ENCODE data around the gene MUC2. TPM values are rescaled to one million over a fixed set of nuclear protein-coding genes. Genes with fewer than 3 reads are reported as not detected.

MUC2 gene
- total RNA-seq, 2 experiments from 2014 or later: not detected

DNA sequence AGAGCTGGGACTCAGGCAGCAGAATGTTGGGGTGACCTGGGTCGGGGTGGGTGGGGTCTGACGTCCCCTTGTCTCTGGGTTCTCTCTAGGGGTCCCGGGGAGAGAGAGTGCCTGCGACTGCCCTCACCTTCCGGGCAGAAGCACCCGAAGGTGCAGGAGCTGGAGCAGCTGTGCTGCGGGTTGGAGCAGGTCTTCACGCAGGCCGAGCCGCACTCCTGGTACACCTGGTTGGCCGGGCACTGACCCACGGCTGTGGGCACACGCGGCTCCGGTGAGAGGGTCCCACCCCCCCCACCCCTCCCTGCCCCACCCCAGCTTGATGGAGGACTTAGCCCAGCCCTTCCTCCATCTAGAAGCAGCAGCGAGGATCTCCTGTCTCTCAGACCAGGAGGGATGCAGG is 44.6 kb upstream of the MUC2 start:
- CTCF ChIA-PET: no interaction called here
- no peaks in the 10 kb centered on the region for H3K9me3 Mint-ChIP-seq
- POLR2A ChIA-PET: no interaction called here
- DNase-seq (no peak), ATAC-seq (no peak)
- TF ChIP-seq, protein P1, sequence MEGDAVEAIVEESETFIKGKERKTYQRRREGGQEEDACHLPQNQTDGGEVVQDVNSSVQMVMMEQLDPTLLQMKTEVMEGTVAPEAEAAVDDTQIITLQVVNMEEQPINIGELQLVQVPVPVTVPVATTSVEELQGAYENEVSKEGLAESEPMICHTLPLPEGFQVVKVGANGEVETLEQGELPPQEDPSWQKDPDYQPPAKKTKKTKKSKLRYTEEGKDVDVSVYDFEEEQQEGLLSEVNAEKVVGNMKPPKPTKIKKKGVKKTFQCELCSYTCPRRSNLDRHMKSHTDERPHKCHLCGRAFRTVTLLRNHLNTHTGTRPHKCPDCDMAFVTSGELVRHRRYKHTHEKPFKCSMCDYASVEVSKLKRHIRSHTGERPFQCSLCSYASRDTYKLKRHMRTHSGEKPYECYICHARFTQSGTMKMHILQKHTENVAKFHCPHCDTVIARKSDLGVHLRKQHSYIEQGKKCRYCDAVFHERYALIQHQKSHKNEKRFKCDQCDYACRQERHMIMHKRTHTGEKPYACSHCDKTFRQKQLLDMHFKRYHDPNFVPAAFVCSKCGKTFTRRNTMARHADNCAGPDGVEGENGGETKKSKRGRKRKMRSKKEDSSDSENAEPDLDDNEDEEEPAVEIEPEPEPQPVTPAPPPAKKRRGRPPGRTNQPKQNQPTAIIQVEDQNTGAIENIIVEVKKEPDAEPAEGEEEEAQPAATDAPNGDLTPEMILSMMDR (IDR thresholded peaks at IDR 0.05): no peak
- intact Hi-C loops (cut with micrococcal nuclease): loop anchor here (10.0 kb wide), 1 partner anchor 105 kb away; the partner anchor contains the start of gene AP2A2
- H3K27ac Mint-ChIP-seq: no peak overlapping the region
- no peaks in the 10 kb centered on the region for H3K4me1 Mint-ChIP-seq (ENCODE audit: low read depth)
- no peak overlapping the region for H3K4me3 Mint-ChIP-seq
- H3K36me3 Mint-ChIP-seq (ENCODE audit: low read depth): no peaks in the 10 kb centered on the region
- H3K27me3 Mint-ChIP-seq: no peaks in the 10 kb centered on the region

DNA sequence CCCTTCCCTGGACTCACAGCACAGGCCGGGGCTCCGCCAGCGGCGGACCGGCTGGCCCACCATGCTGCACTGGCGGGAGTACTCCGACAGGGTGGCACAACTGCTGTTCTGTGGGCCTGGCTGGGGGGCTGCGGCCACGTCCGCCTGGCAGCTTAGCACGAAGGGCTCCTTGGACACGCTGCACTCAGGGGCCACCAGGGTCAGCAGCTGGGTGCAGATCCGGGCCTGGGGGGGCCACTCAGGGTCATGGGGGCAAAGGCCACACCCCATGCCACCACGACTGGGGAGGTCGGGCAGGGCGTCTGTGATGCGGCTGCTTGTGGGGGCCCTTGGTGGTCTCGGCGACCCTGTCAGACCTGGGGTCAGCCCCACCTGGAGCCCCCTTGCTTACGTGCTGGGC is 44.1 kb upstream of the MUC2 start:
- ChIA-PET CTCF (no interaction called here), POLR2A (no interaction called here)
- no peaks in the 10 kb centered on the region for H3K4me1 Mint-ChIP-seq (ENCODE audit: low read depth)
- no peaks in the 10 kb centered on the region for H3K36me3 Mint-ChIP-seq (ENCODE audit: low read depth)
- H3K4me3 Mint-ChIP-seq: no peak overlapping the region
- intact Hi-C loops (cut with micrococcal nuclease): loop anchor here (10.0 kb wide), 1 partner anchor 106 kb away; the partner anchor contains the start of gene AP2A2
- TF ChIP-seq, protein P1 (IDR thresholded peaks at IDR 0.05): no peak
- ATAC-seq (no peak), DNase-seq (no peak)
- no peaks in the 10 kb centered on the region for H3K27me3 Mint-ChIP-seq
- no peak overlapping the region for H3K27ac Mint-ChIP-seq
- H3K9me3 Mint-ChIP-seq: no peaks in the 10 kb centered on the region

DNA sequence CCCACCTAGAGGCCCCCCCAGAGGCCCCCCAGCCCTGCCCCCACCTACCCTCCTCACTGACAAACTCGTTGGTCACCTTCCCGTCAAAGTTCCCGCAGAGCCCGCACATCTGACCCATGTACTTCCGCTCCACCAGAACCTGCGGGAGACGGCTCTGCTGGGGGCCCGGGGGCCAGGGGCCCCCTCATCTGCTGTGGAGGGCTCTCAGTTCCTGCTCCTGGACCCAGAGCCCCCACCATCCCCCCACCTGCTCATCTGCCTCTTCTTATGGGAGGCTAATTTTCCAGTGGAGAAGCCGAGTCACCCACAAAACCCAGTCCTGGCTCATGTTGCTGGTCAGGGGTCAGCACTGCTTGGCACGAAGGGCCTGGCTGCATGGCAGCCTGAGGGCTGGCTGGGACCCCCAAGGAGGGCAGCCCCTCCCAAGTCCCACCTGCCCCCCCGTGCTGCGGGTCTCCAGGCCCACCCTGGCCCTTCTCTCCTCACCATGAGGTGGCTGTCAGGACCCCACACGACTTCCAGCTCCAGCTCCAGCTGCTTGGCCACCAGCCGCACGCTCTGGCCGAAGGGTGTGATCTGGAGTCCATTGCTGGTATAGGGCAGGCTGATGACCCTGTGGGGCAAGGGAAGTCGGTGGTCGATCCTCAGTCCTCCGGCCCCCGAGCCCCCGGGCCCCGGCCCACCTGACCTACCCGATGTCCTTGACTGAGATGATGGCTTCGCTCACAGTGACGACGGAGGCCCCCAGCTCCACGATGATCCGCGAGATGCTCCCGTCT is 43.4 kb upstream of the MUC2 start:
- TF ChIP-seq, protein P1 (IDR thresholded peaks at IDR 0.05): no peak
- no peaks in the 10 kb centered on the region for H3K4me1 Mint-ChIP-seq (ENCODE audit: low read depth)
- intact Hi-C loops (cut with micrococcal nuclease): loop anchor here (10.0 kb wide), 1 partner anchor 107 kb away; the partner anchor contains the start of gene AP2A2
- ATAC-seq: no peak
- DNase-seq: no peak
- no peaks in the 10 kb centered on the region for H3K36me3 Mint-ChIP-seq (ENCODE audit: low read depth)
- POLR2A ChIA-PET: interaction anchor here (0.6 kb wide), 1 partner anchor 154 kb away, joined by 3 read pairs; no protein-coding TSS in a partner anchor
- H3K9me3 Mint-ChIP-seq: no peaks in the 10 kb centered on the region
- no peak overlapping the region for H3K27ac Mint-ChIP-seq
- CTCF ChIA-PET: no interaction called here
- no peaks in the 10 kb centered on the region for H3K27me3 Mint-ChIP-seq
- no peak overlapping the region for H3K4me3 Mint-ChIP-seq

DNA sequence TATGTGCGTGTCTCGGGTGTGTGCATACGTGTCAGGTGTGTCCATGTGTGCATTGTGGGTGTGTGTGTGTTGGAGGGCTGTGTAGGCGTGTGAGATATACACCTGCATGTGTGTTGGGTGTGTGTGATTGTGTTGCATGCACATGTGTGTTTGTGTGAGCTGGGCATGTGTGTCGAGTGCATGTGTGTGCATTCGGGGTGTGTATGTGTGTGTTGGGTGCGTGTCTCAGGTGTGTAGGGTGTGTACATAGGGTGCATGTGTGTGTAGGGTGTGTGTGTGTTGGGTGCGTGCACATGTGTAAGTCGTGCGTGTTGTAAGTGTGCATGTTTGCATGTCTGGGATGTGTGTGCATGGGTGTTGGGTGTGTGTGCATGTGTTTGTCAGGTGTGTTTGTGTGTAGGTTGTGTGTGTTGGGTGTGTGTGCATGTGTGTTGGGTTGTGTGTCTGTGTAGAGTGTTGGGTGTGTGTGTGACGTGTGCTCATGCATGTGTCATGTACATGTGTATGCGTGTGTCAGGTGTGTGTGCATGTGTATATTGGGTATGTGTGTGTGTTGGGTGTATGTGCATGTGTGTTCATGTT is 42.3 kb upstream of the MUC2 start:
- intact Hi-C loops (cut with micrococcal nuclease): loop anchor here (10.0 kb wide), 1 partner anchor 108 kb away; the partner anchor contains the start of gene AP2A2
- TF ChIP-seq, protein P1 (IDR thresholded peaks at IDR 0.05): no peak
- ATAC-seq (no peak), DNase-seq (no peak)
- CTCF ChIA-PET: no interaction called here
- POLR2A ChIA-PET: no interaction called here
- no peaks in the 10 kb centered on the region for H3K27me3 Mint-ChIP-seq
- H3K27ac Mint-ChIP-seq: no peak overlapping the region
- no peaks in the 10 kb centered on the region for H3K36me3 Mint-ChIP-seq (ENCODE audit: low read depth)
- H3K9me3 Mint-ChIP-seq: no peaks in the 10 kb centered on the region
- H3K4me1 Mint-ChIP-seq (ENCODE audit: low read depth): no peaks in the 10 kb centered on the region
- no peak overlapping the region for H3K4me3 Mint-ChIP-seq

Measured in activated CD8-positive, alpha-beta T cell treated with anti-CD3 and anti-CD28 coated beads for 36 hours (primary cell).